HepG2 (cell line): ENCODE measurements around the gene THAP9. TPM values are rescaled to one million over a fixed set of nuclear protein-coding genes. Genes with fewer than 3 reads are reported as not detected.
A peak's percentile ranks its signal among the peaks of the same experiment; 100 is the strongest.

Experiments used
- ATAC-seq: fragments of 200-7000 bp; cut with Tn5 transposase; 3 replicates; pipeline ENCODE4 v1.9.1; 2020; ENCODE audit warnings: mild to moderate bottlenecking, moderate library complexity
- BruUV-seq: library from RNA; stranded (reverse); fragments of 400-500 nt; replicated peaks from 2 replicates; lab custom pipeline; 2021; lab: Mats Ljungman, UMichigan
- CTCF ChIA-PET: fragments of 300-600 bp; formaldehyde crosslinking; extraction: SDS; loops from one replicate; lab custom pipeline; 2021; ENCODE audit warnings: low total read pairs, inconsistent platforms, low intra/inter-chr PET ratio; lab: Yijun Ruan, JAX
- POLR2A ChIA-PET: fragments of 350-600 bp; sonication (Branson Sonifier 250); formaldehyde crosslinking; loops from one replicate; lab custom pipeline; 2020; ENCODE audit warnings: antibody characterized with exemption, inconsistent platforms; lab: Yijun Ruan, JAX
- DNase-seq: peaks from one replicate; pipeline ENCODE4 v3.0.0-alpha.2; 2015; ENCODE audit warnings: low spot score
- FAIRE-seq: peaks from 3 replicates; lab custom pipeline; 2011; peaks lifted over from hg19 to GRCh38; lab: Jason Lieb, UNC
- H2AFZ ChIP-seq: one replicate; pipeline ENCODE4 v1.6.1; 2011; ENCODE audit warnings: low read length, inconsistent platforms
- H3K27ac ChIP-seq: fragments of 300-600 bp; 3 replicates; pipeline ENCODE4 v1.8.0; 2011; ENCODE audit warnings: mixed run types, mild to moderate bottlenecking, mixed read lengths, low read length, inconsistent platforms; ENCODE audit not compliant: insufficient read depth; ENCODE audit errors: extremely low read length
- H3K27me3 ChIP-seq, 2 experiments: fragments of 200-600 bp in 1 of 2; 2 replicates in 1 of 2; 3 replicates in 1 of 2; pipeline versions ENCODE4 v1.6.0 to v1.8.0; 2011; ENCODE audit warnings: low read length in 2 of 2, mild to moderate bottlenecking in 2 of 2, moderate library complexity in 2 of 2, inconsistent platforms in 1 of 2; ENCODE audit not compliant: insufficient read depth in 2 of 2, control insufficient read depth in 1 of 2
- H3K36me3 ChIP-seq, 2 experiments: fragments of 200-600 bp in 1 of 2; replicated peaks in 1 of 2; 2 replicates in 1 of 2; 3 replicates in 1 of 2; pipeline versions ENCODE4 v1.5.1 to v1.8.0; 2011; ENCODE audit warnings: low read length in 2 of 2, inconsistent platforms in 1 of 2; ENCODE audit not compliant: insufficient read depth in 2 of 2, control insufficient read depth in 1 of 2
- H3K4me1 ChIP-seq: 2 replicates; pipeline ENCODE4 v1.5.1; 2012; ENCODE audit warnings: low read length, inconsistent platforms; ENCODE audit not compliant: insufficient read depth
- H3K4me2 ChIP-seq: 2 replicates; pipeline ENCODE4 v1.6.0; 2011; ENCODE audit warnings: low read depth, low read length, inconsistent platforms
- H3K4me3 ChIP-seq, 3 experiments: fragments of 200-600 bp in 1 of 3; sonication (generic), shearing (Covaris generic) in 1 of 3; replicated peaks in 1 of 3; 2 replicates each; pipeline ENCODE4 v1.5.1; 2011 to 2016; ENCODE audit warnings: low read length in 3 of 3, inconsistent platforms in 2 of 3, low read depth in 2 of 3, mild to moderate bottlenecking in 2 of 3, control low read depth in 1 of 3, mixed read lengths in 1 of 3; ENCODE audit not compliant: insufficient read depth in 1 of 3
- H3K79me2 ChIP-seq: one replicate; pipeline ENCODE4 v1.6.1; 2011; ENCODE audit warnings: low read length, inconsistent platforms; ENCODE audit not compliant: insufficient read depth
- H3K9ac ChIP-seq: 2 replicates; pipeline ENCODE4 v1.6.0; 2011; ENCODE audit warnings: mild to moderate bottlenecking, low read depth, low read length, inconsistent platforms; ENCODE audit not compliant: insufficient read depth
- H3K9me3 ChIP-seq: 2 replicates; pipeline ENCODE4 v1.5.1; 2012; ENCODE audit warnings: mild to moderate bottlenecking, low read length
- H4K20me1 ChIP-seq: 2 replicates; pipeline ENCODE4 v1.6.0; 2011; ENCODE audit warnings: inconsistent platforms, mild to moderate bottlenecking, low read length, moderate library complexity; ENCODE audit not compliant: insufficient read depth
- CENPX ChIP-seq: sonication (generic); formaldehyde crosslinking; IDR thresholded peaks from 2 replicates; pipeline ENCODE4 v1.9.0; 2021; ENCODE audit warnings: mild to moderate bottlenecking, missing genetic modification reagents, moderate library complexity
- GZF1 ChIP-seq: sonication (generic); formaldehyde crosslinking; IDR thresholded peaks from 2 replicates; pipeline ENCODE4 v1.5.1; 2020; ENCODE audit warnings: mild to moderate bottlenecking, missing genetic modification reagents
- HMGA1 ChIP-seq: sonication (generic); formaldehyde crosslinking; conservative IDR thresholded peaks from 2 replicates; pipeline ENCODE4 v1.4.0; 2020; ENCODE audit warnings: missing genetic modification reagents
- MIXL1 ChIP-seq: IDR thresholded peaks from 2 replicates; pipeline ENCODE4 v1.6.1; 2016
- NFRKB ChIP-seq: fragments of 450-650 bp; IDR thresholded peaks from 2 replicates; pipeline ENCODE4 v1.6.1; 2017
- RBAK ChIP-seq: sonication (generic); formaldehyde crosslinking; IDR thresholded peaks from 2 replicates; pipeline ENCODE4 v1.5.1; 2020; ENCODE audit warnings: mild to moderate bottlenecking, missing genetic modification reagents
- TEAD2 ChIP-seq: sonication (generic); formaldehyde crosslinking; IDR thresholded peaks from 2 replicates; pipeline ENCODE4 v1.9.0; 2021; ENCODE audit warnings: missing genetic modification reagents
- ZNF547 ChIP-seq: sonication (generic); formaldehyde crosslinking; IDR thresholded peaks from 2 replicates; pipeline ENCODE4 v1.5.1; 2020; ENCODE audit warnings: mild to moderate bottlenecking, missing genetic modification reagents
- ZNF672 ChIP-seq: sonication (generic); formaldehyde crosslinking; IDR thresholded peaks from 2 replicates; pipeline ENCODE4 v1.8.1; 2022; ENCODE audit warnings: missing genetic modification reagents
- WGBS: methylation state at CpG from one replicate; pipeline ENCODE4 v1.1.6; 2017; ENCODE audit warnings: low lambda C conversion rate; 5-methylcytosine and 5-hydroxymethylcytosine counted together
- in situ Hi-C: cut with HindIII; loops from 2 replicates; pipeline ENCODE4 v1.10.0; 2017; ENCODE audit warnings: low pct_unique_long_range_greater_than_20kb; ENCODE audit not compliant: extremely low pct_ligation_motif_present
- intact Hi-C: fragments of 100-400 bp; cut with micrococcal nuclease; formaldehyde crosslinking; loops from one replicate; pipeline ENCODE4 v1.10.0; 2022; ENCODE audit not compliant: unreplicated experiment
- polyA plus RNA-seq, 8 experiments: library from polyadenylated mRNA; depleted of rRNA in 3 of 8; stranded (reverse) in 7 of 8; unstranded in 1 of 8; fragments of >200 nt; fragmentation: Illumina TruSeq in 4 of 8; extraction: Trizol in 4 of 8; gene quantifications; 2 replicates each; pipeline versions ENCODE4 v1.2.1 to v1.2.3, GENCODE V29; 2011 to 2016; ENCODE audit warnings: low read depth in 4 of 8, missing spikeins in 1 of 8, mixed read lengths in 1 of 8; ENCODE audit not compliant: insufficient read depth in 1 of 8
- total RNA-seq, 5 experiments: library from RNA; depleted of rRNA; stranded (reverse); fragments of >200 nt; fragmentation: Illumina TruSeq; extraction: Trizol; gene quantifications; 2 replicates each; pipeline ENCODE4 v1.2.3, GENCODE V29; 2016; ENCODE audit warnings: low read depth in 1 of 5
- TF ChIP-seq, protein P1 (sequence below): sonication (generic); formaldehyde crosslinking; conservative IDR thresholded peaks from 2 replicates; pipeline ENCODE4 v1.8.0; 2022; ENCODE audit warnings: mild to moderate bottlenecking, moderate library complexity, missing genetic modification reagents
- TF ChIP-seq, protein P2 (sequence below): sonication (generic); formaldehyde crosslinking; IDR thresholded peaks from 2 replicates; pipeline ENCODE4 v1.5.1; 2020; ENCODE audit warnings: mild to moderate bottlenecking, missing genetic modification reagents, moderate library complexity
- TF ChIP-seq, protein P3 (sequence below), 2 experiments: fragments of 450-650 bp in 1 of 2; sonication (generic) in 1 of 2; formaldehyde crosslinking in 1 of 2; IDR thresholded peaks; 2 replicates each; pipeline versions ENCODE4 v1.6.1 to v1.8.0; 2016 to 2022; ENCODE audit warnings: antibody characterized with exemption in 1 of 2, mild to moderate bottlenecking in 1 of 2, missing genetic modification reagents in 1 of 2

The THAP9 gene
- total and polyA plus RNA-seq, 2 of the 13 experiments (the other 11 are each of a cell fraction or from before 2014, with no cell fraction given): 6.0 to 7.2 TPM

DNA sequence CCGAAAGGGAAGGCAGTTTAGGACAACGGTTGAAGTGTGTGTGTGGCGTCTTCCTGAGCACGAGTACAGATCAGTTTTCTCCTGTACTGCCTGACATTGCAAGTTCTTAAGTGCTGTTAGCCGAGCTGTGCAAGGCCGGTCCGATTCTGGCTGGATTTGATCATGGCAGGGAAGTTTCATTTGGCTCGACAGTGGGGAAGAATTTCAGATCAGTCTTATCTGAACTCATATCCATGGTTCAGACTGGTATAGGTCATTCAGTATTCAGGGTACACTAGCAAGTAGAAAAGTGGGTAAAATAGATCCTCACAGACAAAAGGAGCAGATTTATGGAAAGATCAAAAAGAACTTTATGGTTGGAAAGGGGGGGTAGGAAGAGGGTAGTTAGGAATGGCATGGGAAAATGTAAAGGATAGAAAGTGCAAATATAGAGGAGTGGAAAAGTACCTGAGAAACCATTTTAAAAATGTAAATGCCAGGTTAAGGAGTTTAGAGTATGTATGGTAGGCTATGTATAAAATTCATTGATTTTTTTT lies 716 bp downstream of the THAP9 start:
- Histone ChIP-seq H2AFZ (peak overlapping the region; percentile 21), H3K79me2 (peaks cover 63% of the 10 kb centered on the region), H3K4me2 (peak overlapping the region; percentile 67), H3K9me3 (no peaks in the 10 kb centered on the region), H4K20me1 (no peaks in the 10 kb centered on the region), H3K27me3 (no peaks in the 10 kb centered on the region; a peak in 1 of 5 replicates), H3K4me1 (peaks cover 39% of the 10 kb centered on the region), H3K27ac (peak overlapping the region; percentile 91), H3K9ac (peak overlapping the region; percentile 95), H3K36me3 (peaks cover 1 to 5% of the 10 kb centered on the region in 2 experiments), H3K4me3 (peak overlapping the region; percentile 71 to 88 (median 77))
- 0% methylated on average over 8 of the region's 8 CpGs for WGBS
- in situ Hi-C loops: no loop called here
- intact Hi-C loops: loop anchor here (1.0 to 2.0 kb wide), 2 partner anchors 10 to 16 kb away; partner anchors contain the start of gene SEC31A
- ChIA-PET POLR2A (interaction anchor here (0.8 to 4.3 kb wide), 10 partner anchors 9 to 472 kb away, joined by 3 to 76 read pairs (median 8); partner anchors contain the start of genes COPS4 and LIN54), CTCF (no interaction called here)
- BruUV-seq: no TSS peak
- FAIRE-seq: no peak
- no peak for DNase-seq
- ATAC-seq: no peak; the same call in 1 of the 3 replicates
- TF ChIP-seq RBAK (CRISPR knock-in tag) (no peak), ZNF547 (CRISPR knock-in tag) (0 out of 2 replicates have a peak, but pooled peaks have one; percentile 16), MIXL1 (CRISPR knock-in tag) (no peak), ZNF672 (CRISPR knock-in tag) (no peak), GZF1 (no peak), HMGA1 (CRISPR knock-in tag) (no peak), TEAD2 (CRISPR knock-in tag) (no peak), NFRKB (0 out of 2 replicates have a peak, but pooled peaks have one; percentile 20), CENPX (CRISPR knock-in tag) (no peak)
- TF ChIP-seq, protein P1, sequence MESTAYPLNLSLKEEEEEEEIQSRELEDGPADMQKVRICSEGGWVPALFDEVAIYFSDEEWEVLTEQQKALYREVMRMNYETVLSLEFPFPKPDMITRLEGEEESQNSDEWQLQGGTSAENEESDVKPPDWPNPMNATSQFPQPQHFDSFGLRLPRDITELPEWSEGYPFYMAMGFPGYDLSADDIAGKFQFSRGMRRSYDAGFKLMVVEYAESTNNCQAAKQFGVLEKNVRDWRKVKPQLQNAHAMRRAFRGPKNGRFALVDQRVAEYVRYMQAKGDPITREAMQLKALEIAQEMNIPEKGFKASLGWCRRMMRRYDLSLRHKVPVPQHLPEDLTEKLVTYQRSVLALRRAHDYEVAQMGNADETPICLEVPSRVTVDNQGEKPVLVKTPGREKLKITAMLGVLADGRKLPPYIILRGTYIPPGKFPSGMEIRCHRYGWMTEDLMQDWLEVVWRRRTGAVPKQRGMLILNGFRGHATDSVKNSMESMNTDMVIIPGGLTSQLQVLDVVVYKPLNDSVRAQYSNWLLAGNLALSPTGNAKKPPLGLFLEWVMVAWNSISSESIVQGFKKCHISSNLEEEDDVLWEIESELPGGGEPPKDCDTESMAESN: no peak
- TF ChIP-seq, protein P2, sequence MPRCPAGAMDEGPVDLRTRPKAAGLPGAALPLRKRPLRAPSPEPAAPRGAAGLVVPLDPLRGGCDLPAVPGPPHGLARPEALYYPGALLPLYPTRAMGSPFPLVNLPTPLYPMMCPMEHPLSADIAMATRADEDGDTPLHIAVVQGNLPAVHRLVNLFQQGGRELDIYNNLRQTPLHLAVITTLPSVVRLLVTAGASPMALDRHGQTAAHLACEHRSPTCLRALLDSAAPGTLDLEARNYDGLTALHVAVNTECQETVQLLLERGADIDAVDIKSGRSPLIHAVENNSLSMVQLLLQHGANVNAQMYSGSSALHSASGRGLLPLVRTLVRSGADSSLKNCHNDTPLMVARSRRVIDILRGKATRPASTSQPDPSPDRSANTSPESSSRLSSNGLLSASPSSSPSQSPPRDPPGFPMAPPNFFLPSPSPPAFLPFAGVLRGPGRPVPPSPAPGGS (CRISPR knock-in tag): 0 out of 2 replicates have a peak, but pooled peaks have one; percentile 9
- TF ChIP-seq, protein P3, sequence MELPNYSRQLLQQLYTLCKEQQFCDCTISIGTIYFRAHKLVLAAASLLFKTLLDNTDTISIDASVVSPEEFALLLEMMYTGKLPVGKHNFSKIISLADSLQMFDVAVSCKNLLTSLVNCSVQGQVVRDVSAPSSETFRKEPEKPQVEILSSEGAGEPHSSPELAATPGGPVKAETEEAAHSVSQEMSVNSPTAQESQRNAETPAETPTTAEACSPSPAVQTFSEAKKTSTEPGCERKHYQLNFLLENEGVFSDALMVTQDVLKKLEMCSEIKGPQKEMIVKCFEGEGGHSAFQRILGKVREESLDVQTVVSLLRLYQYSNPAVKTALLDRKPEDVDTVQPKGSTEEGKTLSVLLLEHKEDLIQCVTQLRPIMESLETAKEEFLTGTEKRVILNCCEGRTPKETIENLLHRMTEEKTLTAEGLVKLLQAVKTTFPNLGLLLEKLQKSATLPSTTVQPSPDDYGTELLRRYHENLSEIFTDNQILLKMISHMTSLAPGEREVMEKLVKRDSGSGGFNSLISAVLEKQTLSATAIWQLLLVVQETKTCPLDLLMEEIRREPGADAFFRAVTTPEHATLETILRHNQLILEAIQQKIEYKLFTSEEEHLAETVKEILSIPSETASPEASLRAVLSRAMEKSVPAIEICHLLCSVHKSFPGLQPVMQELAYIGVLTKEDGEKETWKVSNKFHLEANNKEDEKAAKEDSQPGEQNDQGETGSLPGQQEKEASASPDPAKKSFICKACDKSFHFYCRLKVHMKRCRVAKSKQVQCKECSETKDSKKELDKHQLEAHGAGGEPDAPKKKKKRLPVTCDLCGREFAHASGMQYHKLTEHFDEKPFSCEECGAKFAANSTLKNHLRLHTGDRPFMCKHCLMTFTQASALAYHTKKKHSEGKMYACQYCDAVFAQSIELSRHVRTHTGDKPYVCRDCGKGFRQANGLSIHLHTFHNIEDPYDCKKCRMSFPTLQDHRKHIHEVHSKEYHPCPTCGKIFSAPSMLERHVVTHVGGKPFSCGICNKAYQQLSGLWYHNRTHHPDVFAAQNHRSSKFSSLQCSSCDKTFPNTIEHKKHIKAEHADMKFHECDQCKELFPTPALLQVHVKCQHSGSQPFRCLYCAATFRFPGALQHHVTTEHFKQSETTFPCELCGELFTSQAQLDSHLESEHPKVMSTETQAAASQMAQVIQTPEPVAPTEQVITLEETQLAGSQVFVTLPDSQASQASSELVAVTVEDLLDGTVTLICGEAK (IDR thresholded peaks at IDR 0.05): peak; percentile 13; the same call in 1 of the 2 replicates
- TF ChIP-seq, protein P3 (CRISPR knock-in tag; IDR thresholded peaks at IDR 0.05): no peak
